Measurements from ENCODE around the gene ZFR2.

GRCh38 chr19:3790209-3790734 lies 78.6 kb downstream of the ZFR2 start:
- TF ChIP-seq POLR2AphosphoS5 (IDR thresholded peaks at IDR 0.05; ENCODE audit: low read depth, low read length): no peak
- no peak for TF ChIP-seq REST (IDR thresholded peaks at IDR 0.05; ENCODE audit: insufficient read depth in 1 of 2, low read depth in 2 of 2, low read length in 2 of 2)
- no peak for TF ChIP-seq SIN3A (IDR thresholded peaks at IDR 0.05; ENCODE audit: borderline replicate concordance, insufficient read depth, low read length)
- no peak for TF ChIP-seq TAF1 (IDR thresholded peaks at IDR 0.05; ENCODE audit: borderline replicate concordance, insufficient read depth, low read length)
- TF ChIP-seq FOXP2 (optimal IDR thresholded peaks at IDR 0.05; ENCODE audit: borderline replicate concordance, extremely low read depth, extremely low read length, insufficient read depth): no peak
